Endodermal cell (in vitro differentiated cells): ENCODE data around the gene PTPRN2. TPM values are rescaled to one million over a fixed set of nuclear protein-coding genes. Genes with fewer than 3 reads are reported as not detected.

ENCODE experiments used
- DNase-seq: peaks from one replicate; pipeline ENCODE4 v3.0.0-alpha.2; 2017
- H3K27ac ChIP-seq: 2 replicates; pipeline ENCODE4 v1.5.1; 2013; ENCODE audit warnings: mild to moderate bottlenecking, low read depth, low read length, moderate library complexity
- H3K27me3 ChIP-seq: 2 replicates; pipeline ENCODE4 v1.6.1; 2013; ENCODE audit warnings: mild to moderate bottlenecking, low read length, moderate library complexity; ENCODE audit not compliant: insufficient read depth, control insufficient read depth, poor library complexity, severe bottlenecking
- H3K36me3 ChIP-seq: 2 replicates; pipeline ENCODE4 v1.7.0; 2013; ENCODE audit warnings: mild to moderate bottlenecking, low read length, moderate library complexity; ENCODE audit not compliant: control insufficient read depth, insufficient read depth
- H3K4me1 ChIP-seq: one replicate; pipeline ENCODE4 v1.7.0; 2013; ENCODE audit warnings: low read length; ENCODE audit not compliant: control insufficient read depth, insufficient read depth
- H3K4me3 ChIP-seq: 2 replicates; pipeline ENCODE4 v1.5.1; 2013; ENCODE audit warnings: mild to moderate bottlenecking, low read length, moderate library complexity
- H3K9ac ChIP-seq: 2 replicates; pipeline ENCODE4 v1.6.1; 2013; ENCODE audit warnings: mild to moderate bottlenecking, low read length, moderate library complexity; ENCODE audit not compliant: poor library complexity, severe bottlenecking; ENCODE audit errors: extremely low read depth
- H3K9me3 ChIP-seq: 2 replicates; pipeline ENCODE4 v1.6.1; 2013; ENCODE audit warnings: mild to moderate bottlenecking, low read length, moderate library complexity; ENCODE audit not compliant: control insufficient read depth
- H3K27ac Mint-ChIP-seq: 2 replicates; pipeline ENCODE4 v1.8.0; 2020; ENCODE audit warnings: mixed read lengths
- H3K27me3 Mint-ChIP-seq: 2 replicates; pipeline ENCODE4 v1.8.0; 2021; ENCODE audit warnings: mild to moderate bottlenecking, mixed read lengths; ENCODE audit not compliant: insufficient read depth
- H3K36me3 Mint-ChIP-seq: 2 replicates; pipeline ENCODE4 v1.8.0; 2020; ENCODE audit warnings: low read depth, mixed read lengths
- H3K4me1 Mint-ChIP-seq: 2 replicates; pipeline ENCODE4 v1.8.0; 2020; ENCODE audit warnings: mixed read lengths
- H3K4me3 Mint-ChIP-seq: 2 replicates; pipeline ENCODE4 v1.8.0; 2020; ENCODE audit warnings: mild to moderate bottlenecking, moderate library complexity, mixed read lengths
- H3K9me3 Mint-ChIP-seq: 2 replicates; pipeline ENCODE4 v1.8.0; 2020; ENCODE audit warnings: mild to moderate bottlenecking, mixed read lengths
- CTCF ChIP-seq: fragments of 200-600 bp; sonication (generic); conservative IDR thresholded peaks from 2 replicates; pipeline ENCODE4 v1.5.0; 2021; ENCODE audit warnings: antibody characterized with exemption, mild to moderate bottlenecking
- WGBS, 2 experiments: methylation state at CpG; one replicate each; pipeline versions ENCODE4 v1.1.5 to v1.1.7; 2013; ENCODE audit warnings: missing lambda C conversion rate in 2 of 2, mixed read lengths in 1 of 2; ENCODE audit not compliant: insufficient coverage in 1 of 2, insufficient read length in 1 of 2; 5-methylcytosine and 5-hydroxymethylcytosine counted together
- total RNA-seq, 2 donors: library from RNA; stranded (reverse); fragmentation: NEBNext Ultra II Directional in 1 of 2; extraction: Animal tissue kit (Norgen Biotek cat#: 25700) in 1 of 2; gene quantifications; 2 replicates in 1 of 2; 3 replicates in 1 of 2; pipeline ENCODE4 v1.2.1, GENCODE V29; 2021

Gene PTPRN2
- total RNA-seq, 2 donors from 2014 or later: 0.69 to 1.2 TPM

DNA sequence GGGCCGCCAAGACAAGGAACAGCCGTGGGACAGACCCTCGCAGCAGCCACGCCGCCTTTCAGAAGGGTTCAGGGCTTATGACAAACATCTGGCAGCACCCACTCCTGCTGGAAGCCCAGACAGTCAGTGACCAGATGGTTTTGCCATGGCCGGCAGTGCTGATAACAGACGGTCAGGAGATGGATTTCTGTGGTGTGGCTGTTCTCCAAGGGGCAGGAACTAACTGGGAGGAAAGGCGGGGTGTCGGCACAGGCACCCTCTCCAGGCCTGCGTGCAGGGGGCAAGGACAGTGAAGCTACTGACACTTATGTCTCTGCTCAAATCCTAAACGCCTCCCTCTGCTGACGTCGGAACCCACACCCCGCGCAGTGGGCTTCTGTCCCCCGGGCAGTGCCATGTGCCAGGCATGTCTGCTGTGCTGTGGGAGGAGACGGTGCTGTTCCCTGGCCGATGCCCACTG, 834.8 kb downstream of the PTPRN2 start:
- H3K27ac ChIP-seq: no peak overlapping the region

GRCh38 chr7:157751951-157752673, 835.5 kb downstream of the PTPRN2 start:
- Histone ChIP-seq H3K27ac (no peak overlapping the region), H3K27me3 (no peaks in the 10 kb centered on the region), H3K4me3 (no peak overlapping the region), H3K36me3 (no peaks in the 10 kb centered on the region), H3K9ac (no peak overlapping the region), H3K4me1 (no peaks in the 10 kb centered on the region), H3K9me3 (peaks cover 17% of the 10 kb centered on the region)
- H3K36me3 Mint-ChIP-seq: no peaks in the 10 kb centered on the region
- no peak overlapping the region for H3K27ac Mint-ChIP-seq
- 71 to 78% methylated on average over 12 to 27 of the region's 27 CpGs for WGBS, 2 experiments
- TF ChIP-seq CTCF: no peak
- DNase-seq: no peak
- H3K4me1 Mint-ChIP-seq: no peaks in the 10 kb centered on the region
- no peaks in the 10 kb centered on the region for H3K27me3 Mint-ChIP-seq
- no peaks in the 10 kb centered on the region for H3K9me3 Mint-ChIP-seq
- no peak overlapping the region for H3K4me3 Mint-ChIP-seq

More for the DNA sequence above, 834.8 kb downstream of the PTPRN2 start:
- peaks cover 17% of the 10 kb centered on the region for H3K9me3 ChIP-seq
- no peak overlapping the region for H3K4me3 ChIP-seq
- no peaks in the 10 kb centered on the region for H3K27me3 ChIP-seq
- no peak for TF ChIP-seq CTCF
- H3K27ac Mint-ChIP-seq: peak overlapping the region; percentile 17
- H3K36me3 Mint-ChIP-seq: no peaks in the 10 kb centered on the region
- no peaks in the 10 kb centered on the region for H3K9me3 Mint-ChIP-seq
- no peaks in the 10 kb centered on the region for H3K27me3 Mint-ChIP-seq
- no peak overlapping the region for H3K4me3 Mint-ChIP-seq
- WGBS, 2 experiments: 81 to 84% methylated on average over 8 to 18 of the region's 18 CpGs
- no peaks in the 10 kb centered on the region for H3K36me3 ChIP-seq
- H3K4me1 Mint-ChIP-seq: no peaks in the 10 kb centered on the region
- H3K9ac ChIP-seq: no peak overlapping the region
- no peaks in the 10 kb centered on the region for H3K4me1 ChIP-seq
- DNase-seq: no peak

GRCh38 chr7:157751406-157751805, 836.2 kb downstream of the PTPRN2 start:
- Histone ChIP-seq H3K4me3 (no peak overlapping the region), H3K27me3 (no peaks in the 10 kb centered on the region), H3K4me1 (no peaks in the 10 kb centered on the region), H3K36me3 (no peaks in the 10 kb centered on the region), H3K27ac (no peak overlapping the region), H3K9me3 (peaks cover 17% of the 10 kb centered on the region), H3K9ac (no peak overlapping the region)
- no peak for TF ChIP-seq CTCF
- H3K27me3 Mint-ChIP-seq: no peaks in the 10 kb centered on the region
- no peaks in the 10 kb centered on the region for H3K4me1 Mint-ChIP-seq
- DNase-seq: no peak
- no peak overlapping the region for H3K27ac Mint-ChIP-seq
- no peaks in the 10 kb centered on the region for H3K9me3 Mint-ChIP-seq
- no peak overlapping the region for H3K4me3 Mint-ChIP-seq
- no peaks in the 10 kb centered on the region for H3K36me3 Mint-ChIP-seq
- 85 to 86% methylated on average over 14 to 22 of the region's 22 CpGs for WGBS, 2 experiments
